LNCaP clone FGC (cell line): ENCODE results near the gene SLC29A3.
"Not testable (repeated sequence)": the region's sequence is repeated elsewhere in the genome, so short reads cannot be mapped to it uniquely, and the experiment has no call there.

ENCODE experiments used
- DNase-seq: peaks from one replicate; pipeline ENCODE4 v3.0.0-alpha.2; 2011; ENCODE audit warnings: low read depth
- H3K4me3 ChIP-seq: 2 replicates; pipeline ENCODE4 v1.5.1; 2011; ENCODE audit warnings: mild to moderate bottlenecking, low read depth, low read length, control low read depth
- CTCF ChIP-seq: IDR thresholded peaks from 2 replicates; pipeline ENCODE4 v1.5.1; 2012; ENCODE audit warnings: mild to moderate bottlenecking; ENCODE audit not compliant: control insufficient read depth, insufficient read depth; ENCODE audit errors: extremely low read depth

The SLC29A3 gene

GRCh38 chr10:71351628-71352319 lies 32.7 kb downstream of the SLC29A3 start:
- H3K4me3 ChIP-seq: no peak overlapping the region
- DNase-seq: peak; percentile 66
- no peak for TF ChIP-seq CTCF

- no peak for TF ChIP-seq CTCF
- DNase-seq: no peak
- no peak overlapping the region for H3K4me3 ChIP-seq
Measured at GRCh38 chr10:71353639-71354038, 34.6 kb downstream of the SLC29A3 start.

- DNase-seq: no peak
Measured at GRCh38 chr10:71354776-71355175, 35.7 kb downstream of the SLC29A3 start.

GRCh38 chr10:71355886-71356285 lies 36.8 kb downstream of the SLC29A3 start:
- H3K4me3 ChIP-seq: no peak overlapping the region
- no peak for TF ChIP-seq CTCF
- no peak for DNase-seq

More at GRCh38 chr10:71354776-71355175, 35.7 kb downstream of the SLC29A3 start:
- TF ChIP-seq CTCF: no peak
- H3K4me3 ChIP-seq: no peak overlapping the region

- DNase-seq: no peak
- no peak overlapping the region for H3K4me3 ChIP-seq
- TF ChIP-seq CTCF: no peak
Measured at GRCh38 chr10:71357792-71358265, 38.8 kb downstream of the SLC29A3 start.

- no peak for TF ChIP-seq CTCF
- no peak for DNase-seq
- H3K4me3 ChIP-seq: no peak overlapping the region
Measured at GRCh38 chr10:71358277-71358676, 39.2 kb downstream of the SLC29A3 start.

- DNase-seq, H3K4me3 ChIP-seq: not testable (repeated sequence)
Measured at GRCh38 chr10:71358906-71359305, 39.8 kb downstream of the SLC29A3 start.
